CD14-positive monocyte (primary cell): ENCODE data around the gene PCBP3. TPM values are rescaled to one million over a fixed set of nuclear protein-coding genes. Genes with fewer than 3 reads are reported as not detected.
"Not testable (repeated sequence)": the region's sequence is repeated elsewhere in the genome, so short reads cannot be mapped to it uniquely, and the experiment has no call there.

Source experiments
- DNase-seq, 3 donors: peaks; one replicate each; pipeline ENCODE4 v3.0.0-alpha.2; 2011 to 2022
- H2AFZ ChIP-seq: 2 replicates; pipeline ENCODE4 v1.6.0; 2012; ENCODE audit warnings: mild to moderate bottlenecking, low read depth, low read length, inconsistent platforms; ENCODE audit not compliant: insufficient read depth, poor library complexity, severe bottlenecking
- H3K27ac ChIP-seq, 2 donors: 1 replicate in 1 of 2; 2 replicates in 1 of 2; pipeline ENCODE4 v1.5.1; 2012 to 2013; ENCODE audit warnings: low read length in 2 of 2, control low read depth in 1 of 2, inconsistent platforms in 1 of 2, low read depth in 1 of 2, mild to moderate bottlenecking in 1 of 2
- H3K27me3 ChIP-seq, 2 donors: one replicate each; pipeline versions ENCODE4 v1.6.0 to v1.6.1; 2011 to 2013; ENCODE audit warnings: low read length in 2 of 2; ENCODE audit not compliant: control insufficient read depth in 2 of 2, insufficient read depth in 2 of 2
- H3K36me3 ChIP-seq, 2 donors: replicated peaks in 1 of 2; 1 replicate in 1 of 2; 2 replicates in 1 of 2; pipeline versions ENCODE4 v1.5.1 to v1.6.1; 2012 to 2013; ENCODE audit warnings: low read length in 2 of 2, control low read depth in 1 of 2, inconsistent platforms in 1 of 2, mild to moderate bottlenecking in 1 of 2; ENCODE audit not compliant: insufficient read depth in 2 of 2, control insufficient read depth in 1 of 2
- H3K4me1 ChIP-seq, 2 donors: 1 replicate in 1 of 2; 2 replicates in 1 of 2; pipeline versions ENCODE4 v1.5.1 to v1.6.1; 2012 to 2013; ENCODE audit warnings: low read length in 2 of 2, control low read depth in 1 of 2, inconsistent platforms in 1 of 2, mild to moderate bottlenecking in 1 of 2, moderate library complexity in 1 of 2; ENCODE audit not compliant: insufficient read depth in 2 of 2, control insufficient read depth in 1 of 2
- H3K4me2 ChIP-seq: replicated peaks from 2 replicates; pipeline ENCODE3; 2012; ENCODE audit warnings: low read length, moderate library complexity, mild to moderate bottlenecking; ENCODE audit not compliant: poor library complexity, severe bottlenecking; ENCODE audit errors: extremely low read depth
- H3K4me3 ChIP-seq, 3 experiments: fragments of 200-600 bp in 1 of 3; sonication (generic) in 1 of 3; replicated peaks in 1 of 3; 1 replicate in 2 of 3; 2 replicates in 1 of 3; pipeline ENCODE4 v1.5.1; 2011 to 2013; ENCODE audit warnings: low read length in 3 of 3, mild to moderate bottlenecking in 3 of 3, control low read depth in 2 of 3, low read depth in 2 of 3, inconsistent platforms in 1 of 3, moderate library complexity in 1 of 3
- H3K79me2 ChIP-seq: 2 replicates; pipeline ENCODE4 v1.6.0; 2012; ENCODE audit warnings: mild to moderate bottlenecking, control low read depth, inconsistent platforms, low read length, moderate library complexity; ENCODE audit not compliant: insufficient read depth
- H3K9ac ChIP-seq: 2 replicates; pipeline ENCODE4 v1.6.0; 2017; ENCODE audit warnings: low read length, mild to moderate bottlenecking; ENCODE audit not compliant: insufficient read depth, poor library complexity, severe bottlenecking
- H3K9me3 ChIP-seq, 2 donors: replicated peaks in 1 of 2; 1 replicate in 1 of 2; 2 replicates in 1 of 2; pipeline versions ENCODE4 v1.5.1 to v1.6.1; 2012 to 2013; ENCODE audit warnings: low read length in 2 of 2, control low read depth in 1 of 2; ENCODE audit not compliant: control insufficient read depth in 1 of 2, insufficient read depth in 1 of 2
- H4K20me1 ChIP-seq: 2 replicates; pipeline ENCODE4 v1.6.0; 2012; ENCODE audit warnings: mild to moderate bottlenecking, low read length, control low read depth, moderate library complexity; ENCODE audit not compliant: insufficient read depth
- H3K27ac Mint-ChIP-seq, 7 donors: one replicate each; pipeline ENCODE4 v1.8.0; 2020; ENCODE audit warnings: mild to moderate bottlenecking in 7 of 7, mixed read lengths in 7 of 7, moderate library complexity in 6 of 7, inconsistent platforms in 2 of 7
- H3K27me3 Mint-ChIP-seq, 3 donors: one replicate each; pipeline ENCODE4 v1.8.0; 2021 to 2022; ENCODE audit warnings: low read depth in 3 of 3, mild to moderate bottlenecking in 3 of 3, mixed read lengths in 3 of 3, moderate library complexity in 3 of 3, inconsistent platforms in 1 of 3
- H3K36me3 Mint-ChIP-seq, 2 donors: one replicate each; pipeline ENCODE4 v1.8.0; 2020; ENCODE audit warnings: mixed read lengths in 2 of 2, inconsistent platforms in 1 of 2, mild to moderate bottlenecking in 1 of 2
- H3K4me1 Mint-ChIP-seq: one replicate; pipeline ENCODE4 v1.8.0; 2020; ENCODE audit warnings: mild to moderate bottlenecking, mixed read lengths
- H3K4me3 Mint-ChIP-seq, 2 donors: one replicate each; pipeline ENCODE4 v1.8.0; 2020; ENCODE audit warnings: mild to moderate bottlenecking in 2 of 2, mixed read lengths in 2 of 2, moderate library complexity in 1 of 2
- H3K9me3 Mint-ChIP-seq, 7 donors: one replicate each; pipeline ENCODE4 v1.8.0; 2020 to 2022; ENCODE audit warnings: mixed read lengths in 7 of 7, mild to moderate bottlenecking in 6 of 7, moderate library complexity in 6 of 7, inconsistent platforms in 2 of 7
- WGBS: methylation state at CpG from one replicate; pipeline ENCODE4 v1.1.5; 2013; ENCODE audit warnings: missing lambda C conversion rate; ENCODE audit not compliant: insufficient coverage; 5-methylcytosine and 5-hydroxymethylcytosine counted together
- intact Hi-C, 2 donors: fragments of 100-400 bp; cut with micrococcal nuclease; formaldehyde crosslinking; loops; one replicate each; pipeline versions ENCODE4 v1.15.0 to v1.15.1; 2023
- polyA plus RNA-seq, 3 donors: library from polyadenylated mRNA; depleted of rRNA in 1 of 3; unstranded in 2 of 3; stranded (reverse) in 1 of 3; fragments of 300-500 nt in 2 of 3; fragments of >200 nt in 1 of 3; fragmentation: Illumina TruSeq in 2 of 3; gene quantifications; 1 replicate in 2 of 3; 2 replicates in 1 of 3; pipeline ENCODE4 v1.2.3, GENCODE V29; 2012 to 2021
- TF ChIP-seq, protein P1 (sequence below): fragments of 200-600 bp; IDR thresholded peaks from one replicate; pipeline ENCODE4 v1.8.0; 2022; ENCODE audit warnings: antibody characterized with exemption, mild to moderate bottlenecking

PCBP3 gene
- polyA plus RNA-seq, 3 donors = 0.34 to 0.49 TPM; not detected in 1

DNA sequence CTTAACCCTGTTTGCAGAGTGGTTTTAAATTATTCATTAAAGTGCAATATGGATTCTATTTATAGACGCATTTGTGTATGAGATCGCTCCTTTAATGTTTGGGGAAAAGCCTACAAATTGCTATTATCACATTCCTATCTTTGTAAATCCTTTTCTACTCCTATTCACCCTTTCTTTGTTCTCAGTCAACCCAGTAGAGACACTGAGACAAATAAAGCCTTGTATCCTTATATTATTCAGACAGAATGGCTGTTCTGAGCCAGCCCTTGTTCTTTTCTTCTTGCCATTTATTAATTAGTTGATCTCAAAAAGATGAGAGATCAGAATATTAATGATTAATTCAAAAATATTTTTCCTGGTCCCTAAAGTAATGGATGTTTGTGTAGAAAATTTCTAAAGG lies 8.4 kb downstream of the PCBP3 start:
- H3K9me3 Mint-ChIP-seq = peaks cover 0 to 11% (median 3%) of the 10 kb centered on the region in 7 donors
- no peak overlapping the region for H3K27ac ChIP-seq

DNA sequence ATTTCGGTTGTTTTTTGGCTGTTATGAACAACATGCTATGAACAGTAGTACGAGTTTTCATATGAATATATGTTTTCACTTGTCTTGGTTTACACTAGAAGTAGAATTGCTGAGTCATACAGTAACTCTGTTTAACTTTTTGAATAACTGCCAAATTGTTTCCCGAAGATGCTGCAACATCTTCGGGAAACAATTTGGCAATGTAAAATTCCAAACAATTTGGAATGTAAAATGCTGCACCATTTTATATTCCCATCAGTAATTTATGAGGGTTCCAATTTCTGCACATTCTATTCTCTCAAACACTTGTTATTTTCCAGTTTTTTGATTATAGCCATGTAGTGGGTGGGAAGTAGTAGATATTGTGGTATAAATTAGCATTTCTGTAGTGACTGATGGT lies 11.6 kb downstream of the PCBP3 start:
- no peaks in the 10 kb centered on the region for H3K36me3 Mint-ChIP-seq
- H3K79me2 ChIP-seq = no peaks in the 10 kb centered on the region
- peaks cover 0 to 3% of the 10 kb centered on the region in 2 donors for H3K9me3 ChIP-seq
- 83% methylated on average over 2 of the region's 4 CpGs for WGBS
- H3K4me3 Mint-ChIP-seq = no peak overlapping the region
- H3K27me3 Mint-ChIP-seq = peaks cover 0 to 3% (median 2%) of the 10 kb centered on the region in 3 donors
- H3K27ac Mint-ChIP-seq = no peak overlapping the region
- no peak overlapping the region for H3K4me3 ChIP-seq
- TF ChIP-seq, protein P1, sequence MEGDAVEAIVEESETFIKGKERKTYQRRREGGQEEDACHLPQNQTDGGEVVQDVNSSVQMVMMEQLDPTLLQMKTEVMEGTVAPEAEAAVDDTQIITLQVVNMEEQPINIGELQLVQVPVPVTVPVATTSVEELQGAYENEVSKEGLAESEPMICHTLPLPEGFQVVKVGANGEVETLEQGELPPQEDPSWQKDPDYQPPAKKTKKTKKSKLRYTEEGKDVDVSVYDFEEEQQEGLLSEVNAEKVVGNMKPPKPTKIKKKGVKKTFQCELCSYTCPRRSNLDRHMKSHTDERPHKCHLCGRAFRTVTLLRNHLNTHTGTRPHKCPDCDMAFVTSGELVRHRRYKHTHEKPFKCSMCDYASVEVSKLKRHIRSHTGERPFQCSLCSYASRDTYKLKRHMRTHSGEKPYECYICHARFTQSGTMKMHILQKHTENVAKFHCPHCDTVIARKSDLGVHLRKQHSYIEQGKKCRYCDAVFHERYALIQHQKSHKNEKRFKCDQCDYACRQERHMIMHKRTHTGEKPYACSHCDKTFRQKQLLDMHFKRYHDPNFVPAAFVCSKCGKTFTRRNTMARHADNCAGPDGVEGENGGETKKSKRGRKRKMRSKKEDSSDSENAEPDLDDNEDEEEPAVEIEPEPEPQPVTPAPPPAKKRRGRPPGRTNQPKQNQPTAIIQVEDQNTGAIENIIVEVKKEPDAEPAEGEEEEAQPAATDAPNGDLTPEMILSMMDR = no peak
- no peak overlapping the region for H3K9ac ChIP-seq
- peaks cover 0 to 13% (median 5%) of the 10 kb centered on the region in 7 donors for H3K9me3 Mint-ChIP-seq
- H3K4me2 ChIP-seq = no peak overlapping the region
- no peak overlapping the region for H2AFZ ChIP-seq
- intact Hi-C loops = loop anchor here (10.0 kb wide), 2 partner anchors 60 to 150 kb away; no protein-coding TSS in a partner anchor
- H3K27ac ChIP-seq = no peak overlapping the region
- no peaks in the 10 kb centered on the region for H3K4me1 Mint-ChIP-seq
- H3K4me1 ChIP-seq = no peaks in the 10 kb centered on the region
- H4K20me1 ChIP-seq = no peaks in the 10 kb centered on the region
- no peaks in the 10 kb centered on the region for H3K36me3 ChIP-seq
- H3K27me3 ChIP-seq = no peaks in the 10 kb centered on the region
- no peak for DNase-seq

More for the DNA sequence above, 8.4 kb downstream of the PCBP3 start:
- Histone ChIP-seq H3K9me3 (no peaks in the 10 kb centered on the region), H3K27me3 (no peaks in the 10 kb centered on the region), H3K4me1 (no peaks in the 10 kb centered on the region), H3K4me2 (no peak overlapping the region), H3K9ac (no peak overlapping the region), H2AFZ (no peak overlapping the region), H4K20me1 (no peaks in the 10 kb centered on the region), H3K79me2 (no peaks in the 10 kb centered on the region), H3K4me3 (no peak overlapping the region), H3K36me3 (no peaks in the 10 kb centered on the region)
- no CpG with 5 or more reads among the region's 2 CpGs for WGBS
- no peak overlapping the region for H3K27ac Mint-ChIP-seq
- no peaks in the 10 kb centered on the region for H3K4me1 Mint-ChIP-seq
- TF ChIP-seq, protein P1 = no peak
- DNase-seq = no peak
- intact Hi-C loops = loop anchor here (10.0 kb wide), 2 partner anchors 63 to 153 kb away; no protein-coding TSS in a partner anchor
- H3K4me3 Mint-ChIP-seq = no peak overlapping the region
- no peaks in the 10 kb centered on the region for H3K27me3 Mint-ChIP-seq
- H3K36me3 Mint-ChIP-seq = no peaks in the 10 kb centered on the region

DNA sequence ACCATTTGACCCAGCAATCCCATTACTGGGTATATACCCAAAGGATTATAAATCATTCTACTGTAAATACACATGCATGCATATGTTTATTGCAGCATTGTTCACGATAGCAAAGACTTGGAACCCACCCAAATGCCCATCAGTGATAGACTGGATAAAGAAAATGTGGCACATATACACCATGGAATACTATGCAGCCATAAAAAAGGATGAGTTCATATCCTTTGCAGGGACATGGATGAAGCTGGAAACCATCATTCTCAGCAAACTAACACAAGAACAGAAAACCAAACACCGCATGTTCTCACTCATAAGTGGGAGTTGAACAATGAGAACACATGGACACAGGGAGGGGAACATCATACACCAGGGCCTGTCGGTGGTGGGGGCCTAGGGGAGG lies 12.6 kb downstream of the PCBP3 start:
- intact Hi-C loops = loop anchor here (10.0 kb wide), 2 partner anchors 59 to 149 kb away; no protein-coding TSS in a partner anchor
- H4K20me1 ChIP-seq, DNase-seq, H3K79me2 ChIP-seq, H3K4me1 Mint-ChIP-seq, H3K27ac ChIP-seq, H3K36me3 Mint-ChIP-seq, H3K36me3 ChIP-seq, H3K9ac ChIP-seq, H2AFZ ChIP-seq, H3K4me2 ChIP-seq, H3K4me1 ChIP-seq, H3K27ac Mint-ChIP-seq, H3K4me3 Mint-ChIP-seq, H3K4me3 ChIP-seq, H3K27me3 Mint-ChIP-seq, H3K27me3 ChIP-seq, H3K9me3 ChIP-seq: not testable (repeated sequence)
- H3K9me3 Mint-ChIP-seq = peaks cover 0 to 16% (median 8%) of the 10 kb centered on the region in 7 donors
- no CpG with 5 or more reads among the region's 3 CpGs for WGBS
